Measurements from ENCODE around the gene MED29. TPM values are rescaled to one million over a fixed set of nuclear protein-coding genes. Genes with fewer than 3 reads are reported as not detected.

MED29 gene
- total and polyA plus RNA-seq, 10 of the 15 experiments (the other 5 are each of a cell fraction or from before 2014, with no cell fraction given): 3.2 to 36.6 (median 22.8) TPM

- no peak for TF ChIP-seq ZBTB4 (CRISPR knock-in tag; IDR thresholded peaks at IDR 0.05)
- TF ChIP-seq IRF4 (IDR thresholded peaks at IDR 0.05; ENCODE audit: low read depth, low read length): no peak; the same call in 1 of the 2 replicates
- no peak for TF ChIP-seq CHD1 (IDR thresholded peaks at IDR 0.05; ENCODE audit: low read depth, low read length)
- TF ChIP-seq, protein P1, sequence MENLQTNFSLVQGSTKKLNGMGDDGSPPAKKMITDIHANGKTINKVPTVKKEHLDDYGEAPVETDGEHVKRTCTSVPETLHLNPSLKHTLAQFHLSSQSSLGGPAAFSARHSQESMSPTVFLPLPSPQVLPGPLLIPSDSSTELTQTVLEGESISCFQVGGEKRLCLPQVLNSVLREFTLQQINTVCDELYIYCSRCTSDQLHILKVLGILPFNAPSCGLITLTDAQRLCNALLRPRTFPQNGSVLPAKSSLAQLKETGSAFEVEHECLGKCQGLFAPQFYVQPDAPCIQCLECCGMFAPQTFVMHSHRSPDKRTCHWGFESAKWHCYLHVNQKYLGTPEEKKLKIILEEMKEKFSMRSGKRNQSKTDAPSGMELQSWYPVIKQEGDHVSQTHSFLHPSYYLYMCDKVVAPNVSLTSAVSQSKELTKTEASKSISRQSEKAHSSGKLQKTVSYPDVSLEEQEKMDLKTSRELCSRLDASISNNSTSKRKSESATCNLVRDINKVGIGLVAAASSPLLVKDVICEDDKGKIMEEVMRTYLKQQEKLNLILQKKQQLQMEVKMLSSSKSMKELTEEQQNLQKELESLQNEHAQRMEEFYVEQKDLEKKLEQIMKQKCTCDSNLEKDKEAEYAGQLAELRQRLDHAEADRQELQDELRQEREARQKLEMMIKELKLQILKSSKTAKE (IDR thresholded peaks at IDR 0.05; ENCODE audit: low read depth, poor library complexity, severe bottlenecking): peak; percentile 17
- TF ChIP-seq JUNB (IDR thresholded peaks at IDR 0.05): no peak
- TF ChIP-seq ASH2L (IDR thresholded peaks at IDR 0.05; ENCODE audit: borderline replicate concordance, low read depth): no peak
- TF ChIP-seq MTA2 (IDR thresholded peaks at IDR 0.05; ENCODE audit: low read depth): peak; percentile 46; the same call in 1 of the 2 replicates
- peak; percentile 65; the same call in 1 of the 2 replicates for TF ChIP-seq NFXL1 (IDR thresholded peaks at IDR 0.05; ENCODE audit: borderline replicate concordance)
- TF ChIP-seq RFX5 (IDR thresholded peaks at IDR 0.05; ENCODE audit: low read depth, low read length): peak; percentile 35; the same call in 1 of the 2 replicates
- no peak for TF ChIP-seq NFYB (IDR thresholded peaks at IDR 0.05; ENCODE audit: insufficient read depth, low read depth, low read length)
- peak; percentile 57; the same call in 1 of the 2 replicates for TF ChIP-seq ATF7 (IDR thresholded peaks at IDR 0.05; ENCODE audit: low read depth)
- TF ChIP-seq POLR2AphosphoS2 (IDR thresholded peaks at IDR 0.05; ENCODE audit: low read depth, low read length): 0 out of 2 replicates have a peak, but pooled peaks have one; percentile 33
- TF ChIP-seq MEF2A (IDR thresholded peaks at IDR 0.05; ENCODE audit: insufficient read depth, low read depth, low read length): peak; percentile 44; the same call in 1 of the 2 replicates
- TF ChIP-seq ZNF24 (IDR thresholded peaks at IDR 0.05): peak; percentile 69
- TF ChIP-seq BACH1 (IDR thresholded peaks at IDR 0.05; ENCODE audit: borderline replicate concordance): peak; percentile 59; the same call in 1 of the 2 replicates
- peak; percentile 54 for TF ChIP-seq ZNF687 (IDR thresholded peaks at IDR 0.05)
These were observed 6.5 kb downstream of the MED29 start (continued) for GRCh38 chr19:39397360-39398296.

Measured in GM12878 (cell line).